Esophagus mucosa (tissue), 1 donor: Measurements from ENCODE around the gene NDUFAF8. TPM values are rescaled to one million over a fixed set of nuclear protein-coding genes. Genes with fewer than 3 reads are reported as not detected.

Source experiments
- ATAC-seq: fragments of 200-7000 bp; cut with Tn5 transposase; one replicate; pipeline ENCODE4 v1.9.1; 2020
- total RNA-seq: library from RNA; stranded (reverse); gene quantifications from one replicate; pipeline ENCODE4 v1.2.4, GENCODE V29; 2023
- donor health status: DM: yes; HTN: yes; CAD: no.

NDUFAF8 gene
- total RNA-seq, 1 donor from 2014 or later = 41.2 TPM

DNA sequence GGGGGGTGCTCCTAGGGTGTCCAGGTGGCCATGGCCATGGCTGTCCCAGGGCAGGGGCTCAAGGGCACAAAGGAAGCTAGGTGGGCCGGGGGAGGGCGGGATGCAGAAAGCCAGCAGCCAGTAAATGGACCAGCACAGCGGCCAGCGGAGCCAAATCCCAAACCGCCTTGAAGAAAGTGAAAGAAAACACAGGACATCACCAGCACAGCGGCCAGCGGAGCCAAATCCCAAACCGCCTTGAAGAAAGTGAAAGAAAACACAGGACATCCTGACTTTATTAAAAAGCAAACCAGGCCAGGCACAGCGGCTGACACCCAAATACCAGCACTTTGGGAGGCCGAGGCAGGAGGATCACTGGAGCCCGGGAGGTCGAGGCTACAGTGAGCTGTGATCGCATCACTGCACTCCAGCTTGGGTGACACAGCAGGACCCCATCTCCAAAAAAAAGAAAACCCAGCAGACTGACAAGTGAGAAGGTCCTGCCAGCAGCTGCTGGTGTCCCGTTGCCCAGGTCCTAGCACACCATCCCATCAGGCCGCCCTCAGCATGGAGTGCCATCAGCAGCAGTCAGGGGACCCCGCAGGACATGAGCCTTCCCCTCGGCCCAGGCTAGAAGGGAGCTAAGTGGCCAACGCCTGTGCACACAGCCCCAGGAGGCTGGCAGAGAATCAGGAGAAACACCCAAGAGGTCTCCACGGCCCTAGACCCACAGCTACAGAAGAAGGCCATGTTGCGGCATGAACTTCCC lies 39.0 kb downstream of the NDUFAF8 start:
- no peak for ATAC-seq

DNA sequence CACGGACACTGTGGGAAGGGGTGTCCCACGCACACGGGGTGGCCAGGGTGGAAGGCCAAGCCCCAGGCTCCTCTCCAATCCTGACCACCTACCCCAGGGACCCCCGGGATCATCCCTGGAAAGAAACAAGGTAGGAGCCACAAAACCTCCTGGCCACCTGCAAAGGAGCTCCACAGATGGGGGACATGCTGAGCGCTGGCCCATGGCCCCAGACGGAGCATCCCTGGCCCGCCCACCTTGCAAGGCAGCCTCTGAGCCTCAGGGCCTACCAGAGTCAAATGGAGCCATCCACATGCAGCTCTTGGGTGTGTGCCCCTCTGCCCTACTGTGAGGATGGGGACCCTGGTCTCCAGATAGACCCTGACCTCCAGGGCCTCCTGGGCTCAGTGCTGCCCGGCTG lies 39.7 kb downstream of the NDUFAF8 start:
- no peak for ATAC-seq

DNA sequence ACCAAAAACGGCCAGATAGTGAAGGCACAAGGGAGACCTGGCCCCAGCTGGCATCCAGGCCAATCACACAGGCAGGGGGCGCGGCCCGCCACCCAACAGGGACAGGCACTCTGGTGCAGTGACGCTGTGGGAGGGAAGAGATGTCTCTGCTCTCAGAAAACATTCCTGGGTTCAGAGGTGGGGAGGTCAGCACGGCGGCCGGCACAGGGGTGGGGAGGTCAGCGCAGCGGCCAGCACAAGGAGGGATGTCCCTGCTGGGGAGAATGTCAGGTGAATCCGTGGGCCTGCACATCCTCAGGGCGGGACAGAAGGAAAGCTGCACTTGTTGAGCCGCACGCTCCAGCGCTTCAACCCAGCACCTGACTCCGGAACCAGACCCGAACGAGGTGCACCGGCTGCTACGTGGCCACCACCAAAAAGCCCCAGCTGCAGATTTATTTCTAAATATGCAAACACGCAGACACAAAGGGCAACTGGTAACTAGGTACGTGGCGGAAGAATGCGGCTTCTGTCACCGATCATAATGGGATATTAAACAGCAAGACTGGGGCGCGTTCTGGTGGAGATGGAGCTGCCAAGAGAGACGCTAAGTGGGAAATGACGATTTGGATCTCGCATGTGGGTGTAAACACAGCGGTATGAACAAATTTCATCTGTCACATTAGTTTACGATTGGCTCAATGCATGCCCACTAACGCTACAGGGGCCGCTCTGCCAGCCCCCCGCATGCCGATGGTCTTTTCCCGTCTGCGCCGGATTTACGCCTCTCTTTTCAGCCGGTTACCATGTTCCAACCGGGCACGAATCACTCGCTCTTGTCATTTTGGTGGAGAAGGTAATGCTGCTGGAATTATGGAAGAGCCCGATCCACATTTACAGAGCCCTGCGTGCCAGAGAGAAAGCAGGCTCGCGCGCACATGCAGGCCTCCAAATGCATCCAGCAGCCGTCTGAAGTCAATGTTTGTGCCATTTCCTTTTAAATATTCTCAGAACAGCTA lies 40.5 kb downstream of the NDUFAF8 start:
- ATAC-seq = no peak

DNA sequence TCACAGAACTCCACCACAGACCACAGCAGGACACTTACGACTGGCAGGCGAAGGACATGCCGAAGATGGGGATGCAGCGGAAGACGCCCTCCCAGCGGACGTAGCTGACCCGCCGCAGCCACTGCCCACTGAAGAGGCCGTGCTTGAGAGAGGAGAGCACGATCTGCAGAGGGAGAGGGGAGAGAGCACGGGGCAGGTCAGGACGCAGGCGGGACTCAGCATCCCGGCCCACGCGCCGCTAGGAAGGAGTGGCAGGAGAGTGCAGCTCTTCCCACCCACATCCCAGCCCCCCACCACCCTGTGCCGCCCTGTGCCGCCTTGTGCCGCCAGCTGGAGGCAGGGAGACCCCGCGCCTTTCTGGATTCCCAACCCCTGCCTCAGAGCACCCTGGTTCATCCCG lies 41.5 kb downstream of the NDUFAF8 start:
- ATAC-seq = no peak

DNA sequence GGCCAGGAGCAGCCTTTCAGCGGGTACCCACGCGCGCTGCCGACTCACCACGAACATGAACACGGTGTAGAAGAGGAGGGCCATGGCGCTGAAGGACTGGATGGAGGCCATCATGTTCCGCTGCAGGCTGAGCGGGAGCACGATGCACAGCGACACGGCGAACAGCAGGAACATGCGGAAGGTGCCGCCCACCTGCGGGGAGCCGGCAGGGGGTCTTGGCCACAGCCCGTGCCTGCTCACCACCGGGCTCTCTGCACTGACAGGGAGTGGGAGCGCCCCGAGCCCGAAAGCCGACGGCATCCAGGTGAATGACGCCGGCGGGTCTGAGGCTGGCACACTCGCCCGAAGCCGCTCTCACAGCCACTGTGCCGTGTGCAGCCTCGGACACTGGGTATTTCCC lies 43.0 kb downstream of the NDUFAF8 start:
- no peak for ATAC-seq

DNA sequence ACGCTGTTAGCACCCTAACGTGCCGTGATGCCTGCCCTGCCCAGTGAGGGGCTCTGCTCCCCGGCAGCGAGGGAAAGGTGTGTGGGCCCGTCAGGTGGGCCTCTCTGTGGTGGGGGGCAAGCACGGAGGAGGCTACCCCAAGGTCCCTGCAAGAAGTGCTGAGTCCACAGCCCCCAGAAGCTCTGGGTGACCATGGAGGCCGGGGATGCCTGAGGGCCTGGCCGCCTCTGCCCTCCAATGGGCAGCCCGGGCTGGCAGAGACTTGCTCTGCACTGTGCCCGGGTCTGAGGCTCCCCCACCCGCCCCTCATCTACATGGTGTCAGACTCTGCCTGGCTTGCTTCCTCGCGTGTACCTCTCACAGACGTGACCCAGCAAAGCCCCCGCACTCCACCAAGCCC lies 43.8 kb downstream of the NDUFAF8 start:
- ATAC-seq = no peak

DNA sequence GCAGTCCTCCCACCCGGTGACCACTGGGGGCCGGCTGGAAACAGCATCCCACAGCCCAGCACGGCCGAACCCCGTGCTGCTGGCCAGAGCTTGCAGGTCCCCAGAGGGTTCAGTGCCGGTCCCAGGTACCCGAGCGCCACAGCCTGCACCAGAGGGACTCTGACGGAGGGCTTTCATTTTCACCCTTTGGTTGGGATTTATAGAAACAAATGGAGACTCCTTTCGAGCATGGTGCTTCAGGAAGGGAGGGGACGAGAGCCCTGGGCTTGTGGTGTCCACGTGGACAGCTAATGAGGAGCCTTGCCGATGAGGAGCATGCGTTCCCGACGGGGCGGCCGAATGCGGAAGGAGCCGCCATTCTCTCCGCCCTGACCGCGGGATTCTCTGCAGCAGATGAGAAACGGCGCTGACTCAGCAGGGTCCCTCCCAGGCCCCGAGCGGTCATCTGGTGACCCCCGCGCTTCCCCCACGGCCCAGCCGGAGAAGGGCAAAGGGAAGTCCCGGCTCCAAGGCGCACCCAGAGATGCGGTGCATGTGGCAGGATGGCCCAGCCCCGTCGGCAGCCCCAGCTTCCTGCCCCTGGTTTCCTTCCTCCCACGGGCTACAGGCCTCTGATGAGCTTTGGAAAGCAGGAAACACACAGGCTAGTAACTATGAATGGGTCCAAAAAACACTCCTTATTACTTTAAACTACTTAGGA lies 46.2 kb downstream of the NDUFAF8 start:
- peak; percentile 53 for ATAC-seq

DNA sequence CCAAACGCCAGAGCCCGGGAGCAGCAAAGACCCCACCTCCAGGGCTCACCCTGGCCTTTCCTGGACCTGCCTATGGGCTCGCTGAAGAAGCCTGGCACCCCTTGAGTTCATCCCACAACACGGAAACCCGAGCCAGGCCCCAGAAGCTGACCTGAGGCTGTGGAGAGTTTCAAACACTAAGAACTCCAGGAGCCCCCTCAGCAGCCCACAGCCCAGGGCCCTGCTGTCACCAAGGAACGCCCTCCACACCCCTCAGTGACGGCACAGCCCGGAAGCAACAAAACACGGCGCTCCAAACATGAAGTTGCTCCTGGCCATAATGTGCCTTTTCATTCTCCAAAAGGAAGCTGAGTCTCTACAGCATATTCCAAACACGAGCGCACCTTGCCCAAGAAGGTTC lies 46.8 kb downstream of the NDUFAF8 start:
- ATAC-seq = no peak

DNA sequence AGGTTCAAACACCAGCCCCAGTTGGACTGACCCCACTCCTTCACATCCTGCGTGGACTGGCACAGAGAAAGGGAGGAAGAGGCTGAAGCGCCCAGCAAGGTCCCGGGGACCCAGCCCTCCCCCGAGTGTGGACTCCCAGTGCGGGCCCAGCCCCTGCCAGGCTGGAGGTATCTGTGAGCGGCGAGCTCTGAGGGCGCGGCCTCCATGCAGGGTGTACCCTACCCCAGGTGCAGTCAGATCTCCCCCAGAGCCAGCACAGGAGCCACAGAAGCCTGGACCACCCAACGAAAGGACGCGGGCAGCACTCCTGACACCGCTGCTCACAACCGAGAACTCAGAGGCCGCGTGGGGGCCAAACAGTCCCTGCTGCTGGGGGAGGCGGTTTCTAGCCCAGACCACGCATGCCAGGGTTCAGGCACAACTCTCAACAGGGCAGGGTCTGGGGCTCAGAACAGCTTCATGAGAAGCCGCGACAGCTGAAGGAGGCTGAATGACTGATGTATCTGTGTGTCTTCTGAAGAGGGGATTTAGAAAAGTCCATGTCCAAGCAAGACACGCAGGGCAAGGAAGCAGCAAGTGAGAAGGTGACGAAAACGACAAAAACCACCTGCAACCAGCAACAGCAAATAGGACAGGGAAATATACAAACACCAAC lies 47.5 kb downstream of the NDUFAF8 start:
- ATAC-seq = no peak

DNA sequence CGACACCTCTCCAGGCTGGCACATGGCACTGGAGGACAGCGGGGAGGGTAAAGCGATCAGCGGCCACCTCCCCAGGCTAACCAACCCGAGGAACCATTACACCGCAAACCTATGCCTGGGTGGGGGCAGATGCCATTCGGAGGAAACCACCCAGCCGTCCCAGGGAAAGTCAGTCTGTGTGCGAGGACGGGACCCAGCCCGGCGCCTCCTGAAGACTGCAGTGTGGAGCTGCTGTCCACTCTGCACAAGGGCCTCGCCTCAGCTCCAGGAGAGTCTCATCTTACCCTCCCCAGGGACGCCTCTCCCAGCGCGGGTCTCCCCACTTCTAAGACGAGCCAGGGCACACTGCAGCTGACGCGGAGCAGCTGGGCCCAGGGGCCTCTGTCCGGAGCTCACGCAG lies 48.0 kb downstream of the NDUFAF8 start:
- ATAC-seq = no peak

DNA sequence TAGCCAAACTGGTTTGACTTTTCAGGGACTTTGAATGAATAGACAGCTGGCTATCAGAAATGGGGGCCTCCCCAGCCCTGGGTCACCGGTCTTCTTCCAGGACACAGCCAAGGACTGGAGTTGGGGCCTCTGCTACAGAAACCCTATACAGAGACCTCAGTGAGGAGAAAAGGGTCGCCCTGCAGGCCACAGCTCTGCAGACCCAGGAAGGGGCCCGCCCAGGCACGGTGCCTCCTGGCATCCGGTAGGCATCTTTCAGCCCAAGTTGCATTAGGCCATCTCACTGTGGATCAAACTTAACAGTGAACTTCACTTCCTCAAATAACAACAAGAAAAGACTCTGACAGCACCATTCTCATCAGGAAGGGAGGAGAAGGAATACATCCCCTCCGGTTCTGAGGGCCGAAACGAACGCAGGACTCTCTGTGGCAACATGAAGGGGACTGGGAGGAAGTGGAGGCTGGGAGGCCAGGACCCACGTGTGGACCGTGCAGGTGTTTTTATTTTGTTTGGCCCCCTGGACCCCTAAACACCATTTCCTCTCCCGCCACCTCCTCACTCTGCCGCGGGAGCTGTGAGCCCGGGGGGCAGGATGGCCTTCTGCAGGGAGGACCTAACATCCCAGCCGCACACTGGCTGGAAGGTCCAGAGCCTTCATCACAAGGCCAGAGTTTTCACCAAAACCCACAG lies 48.8 kb downstream of the NDUFAF8 start:
- ATAC-seq = no peak

DNA sequence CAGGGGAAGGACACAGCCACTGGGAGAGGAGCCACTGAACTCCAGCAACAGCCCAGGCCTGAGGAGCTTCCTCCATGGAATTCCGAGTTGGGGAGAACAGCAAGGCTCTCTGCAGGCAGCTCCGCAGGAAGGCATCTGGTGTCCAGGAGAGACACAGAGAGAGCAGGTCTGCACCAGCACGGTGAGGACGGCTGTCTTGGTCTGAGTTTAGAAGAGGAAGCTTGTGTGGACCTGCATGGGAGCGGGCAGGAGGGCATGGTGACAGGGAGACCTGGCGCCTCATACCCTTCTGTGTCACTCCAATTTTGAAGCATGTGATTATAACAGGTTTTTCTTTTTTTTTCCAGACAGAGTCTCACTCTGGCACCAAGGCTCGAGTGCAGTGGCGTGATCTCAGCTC lies 49.6 kb downstream of the NDUFAF8 start:
- no peak for ATAC-seq

DNA sequence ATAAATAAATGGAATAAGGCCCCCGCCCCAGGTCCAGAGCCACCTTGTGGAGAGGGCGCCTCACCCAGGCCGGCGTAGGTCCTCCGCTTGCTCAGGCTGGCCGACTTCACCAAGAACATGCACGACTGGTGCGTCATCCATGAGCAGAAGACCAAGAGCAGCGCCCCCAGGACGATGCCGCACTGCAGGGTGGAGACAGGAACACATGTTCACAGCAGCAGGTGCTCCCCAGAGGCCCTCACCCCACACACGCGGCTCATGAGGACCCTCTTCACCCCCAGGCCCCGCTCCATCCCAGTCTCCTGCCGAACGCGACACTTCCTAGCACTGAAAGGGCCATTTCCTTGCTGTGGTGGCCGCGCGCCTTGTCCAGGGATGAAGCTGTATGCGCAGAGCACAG lies 50.5 kb downstream of the NDUFAF8 start:
- no peak for ATAC-seq

DNA sequence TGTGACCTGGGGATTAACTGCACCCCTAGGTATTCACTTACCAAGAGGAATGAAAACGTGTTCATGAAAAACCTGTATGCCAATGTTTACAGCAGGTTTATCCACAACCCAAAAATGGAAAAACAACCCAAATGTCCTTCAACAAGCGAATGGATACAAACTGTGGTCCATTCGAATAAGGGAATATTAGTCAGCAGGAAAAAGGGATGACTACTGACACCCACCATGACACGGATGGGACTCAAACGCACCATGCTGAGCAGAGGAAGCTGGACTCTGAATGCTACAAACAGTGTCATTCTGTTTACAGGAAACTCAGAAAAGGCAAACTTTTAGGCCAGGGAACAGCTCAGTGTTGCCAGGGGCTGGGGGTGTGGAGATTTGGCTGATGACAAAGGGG lies 51.1 kb downstream of the NDUFAF8 start:
- no peak for ATAC-seq

Other genes starting within 250 kb of the NDUFAF8 start
- 22.2 TPM for gene CHMP6, start 247.5 kb upstream of the NDUFAF8 start, total RNA-seq
- gene BAIAP2, start 204.2 kb upstream of the NDUFAF8 start, total RNA-seq = 111 TPM
- not detected for gene PVALEF, start 73.8 kb upstream of the NDUFAF8 start, total RNA-seq
- 0.56 TPM for gene AATK, start 73.1 kb upstream of the NDUFAF8 start, total RNA-seq
- gene CEP131, start 16.4 kb upstream of the NDUFAF8 start, total RNA-seq = 2.7 TPM
- 13.1 TPM for gene TEPSIN, start 263 bp upstream of the NDUFAF8 start, total RNA-seq
- gene SLC38A10, start 56.0 kb downstream of the NDUFAF8 start, total RNA-seq = 24.6 TPM
- 4.2 TPM for gene BAHCC1, start 156.1 kb downstream of the NDUFAF8 start, total RNA-seq